Activated CD8-positive, alpha-beta T cell treated with anti-CD3 and anti-CD28 coated beads for 36 hours (primary cell): Measurements from ENCODE around the gene PTPN14. TPM values are rescaled to one million over a fixed set of nuclear protein-coding genes. Genes with fewer than 3 reads are reported as not detected.

ENCODE experiments used
- ATAC-seq: fragments of 200-7000 bp; cut with Tn5 transposase; one replicate; pipeline ENCODE4 v1.10.0; 2021; ENCODE audit warnings: mild to moderate bottlenecking, moderate library complexity
- CTCF ChIA-PET: fragments of 350-600 bp; sonication (Branson Sonifier 250); formaldehyde crosslinking; loops from one replicate; lab custom pipeline; 2021; ENCODE audit warnings: antibody characterized with exemption; lab: Charles Lee
- POLR2A ChIA-PET: fragments of 350-600 bp; sonication (Branson Sonifier 250); formaldehyde crosslinking; loops from one replicate; lab custom pipeline; 2021; ENCODE audit warnings: antibody characterized with exemption; lab: Charles Lee
- DNase-seq: peaks from one replicate; pipeline ENCODE4 v3.0.0-alpha.2; 2020
- H3K27ac Mint-ChIP-seq: one replicate; pipeline ENCODE4 v1.8.0; 2021; ENCODE audit warnings: mild to moderate bottlenecking, mixed read lengths
- H3K27me3 Mint-ChIP-seq: one replicate; pipeline ENCODE4 v1.8.0; 2021; ENCODE audit warnings: mixed read lengths
- H3K36me3 Mint-ChIP-seq: one replicate; pipeline ENCODE4 v1.8.0; 2021; ENCODE audit warnings: low read depth, mixed read lengths
- H3K4me1 Mint-ChIP-seq: one replicate; pipeline ENCODE4 v1.8.0; 2021; ENCODE audit warnings: low read depth, mixed read lengths
- H3K4me3 Mint-ChIP-seq: one replicate; pipeline ENCODE4 v1.8.0; 2021; ENCODE audit warnings: mild to moderate bottlenecking, moderate library complexity, mixed read lengths
- H3K9me3 Mint-ChIP-seq: one replicate; pipeline ENCODE4 v1.8.0; 2021; ENCODE audit warnings: mixed read lengths
- intact Hi-C: fragments of 100-400 bp; cut with micrococcal nuclease; formaldehyde crosslinking; loops from one replicate; pipeline ENCODE4 v1.10.0; 2022
- total RNA-seq, 2 experiments: library from RNA; stranded (reverse); gene quantifications; one replicate each; pipeline ENCODE4 v1.2.3, GENCODE V29; 2021
- TF ChIP-seq, protein P1 (sequence below): fragments of 200-600 bp; IDR thresholded peaks from one replicate; pipeline ENCODE4 v1.8.0; 2022; ENCODE audit warnings: antibody characterized with exemption, mild to moderate bottlenecking

Gene PTPN14
- total RNA-seq, 2 experiments from 2014 or later = 0.27 to 0.34 TPM

DNA sequence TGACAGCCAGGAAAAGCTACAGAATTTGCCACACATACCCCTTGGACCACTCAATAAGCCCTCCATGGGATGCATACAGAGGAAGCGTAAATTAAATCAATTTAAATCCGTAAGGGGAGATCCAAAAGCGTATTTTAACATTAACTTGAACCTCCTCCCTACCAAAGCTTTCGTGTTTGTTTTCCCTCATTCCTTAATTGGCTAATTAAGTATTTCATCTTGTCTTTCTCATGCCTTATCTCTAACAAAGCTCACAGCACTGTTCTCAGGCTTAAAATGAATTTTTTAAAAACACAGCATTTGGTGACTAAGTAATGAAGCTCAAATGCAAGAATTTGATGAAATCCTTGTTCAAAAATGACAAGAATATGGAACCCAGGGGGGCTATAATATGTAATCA is 3.1 kb downstream of the PTPN14 start:
- ATAC-seq = no peak
- Mint-ChIP-seq H3K4me3 (no peak overlapping the region), H3K27ac (no peak overlapping the region), H3K4me1 (peaks cover 5% of the 10 kb centered on the region), H3K27me3 (peaks cover 41% of the 10 kb centered on the region), H3K9me3 (no peaks in the 10 kb centered on the region), H3K36me3 (no peaks in the 10 kb centered on the region)
- ChIA-PET POLR2A (interaction anchor here (1.2 kb wide), 1 partner anchor 10 kb away, joined by 3 read pairs; no protein-coding TSS in a partner anchor), CTCF (interaction anchor here (1.3 kb wide), 1 partner anchor 37 kb away, joined by 4 read pairs; no protein-coding TSS in a partner anchor)
- TF ChIP-seq, protein P1, sequence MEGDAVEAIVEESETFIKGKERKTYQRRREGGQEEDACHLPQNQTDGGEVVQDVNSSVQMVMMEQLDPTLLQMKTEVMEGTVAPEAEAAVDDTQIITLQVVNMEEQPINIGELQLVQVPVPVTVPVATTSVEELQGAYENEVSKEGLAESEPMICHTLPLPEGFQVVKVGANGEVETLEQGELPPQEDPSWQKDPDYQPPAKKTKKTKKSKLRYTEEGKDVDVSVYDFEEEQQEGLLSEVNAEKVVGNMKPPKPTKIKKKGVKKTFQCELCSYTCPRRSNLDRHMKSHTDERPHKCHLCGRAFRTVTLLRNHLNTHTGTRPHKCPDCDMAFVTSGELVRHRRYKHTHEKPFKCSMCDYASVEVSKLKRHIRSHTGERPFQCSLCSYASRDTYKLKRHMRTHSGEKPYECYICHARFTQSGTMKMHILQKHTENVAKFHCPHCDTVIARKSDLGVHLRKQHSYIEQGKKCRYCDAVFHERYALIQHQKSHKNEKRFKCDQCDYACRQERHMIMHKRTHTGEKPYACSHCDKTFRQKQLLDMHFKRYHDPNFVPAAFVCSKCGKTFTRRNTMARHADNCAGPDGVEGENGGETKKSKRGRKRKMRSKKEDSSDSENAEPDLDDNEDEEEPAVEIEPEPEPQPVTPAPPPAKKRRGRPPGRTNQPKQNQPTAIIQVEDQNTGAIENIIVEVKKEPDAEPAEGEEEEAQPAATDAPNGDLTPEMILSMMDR = no peak
- DNase-seq = no peak
- intact Hi-C loops = no loop called here

DNA sequence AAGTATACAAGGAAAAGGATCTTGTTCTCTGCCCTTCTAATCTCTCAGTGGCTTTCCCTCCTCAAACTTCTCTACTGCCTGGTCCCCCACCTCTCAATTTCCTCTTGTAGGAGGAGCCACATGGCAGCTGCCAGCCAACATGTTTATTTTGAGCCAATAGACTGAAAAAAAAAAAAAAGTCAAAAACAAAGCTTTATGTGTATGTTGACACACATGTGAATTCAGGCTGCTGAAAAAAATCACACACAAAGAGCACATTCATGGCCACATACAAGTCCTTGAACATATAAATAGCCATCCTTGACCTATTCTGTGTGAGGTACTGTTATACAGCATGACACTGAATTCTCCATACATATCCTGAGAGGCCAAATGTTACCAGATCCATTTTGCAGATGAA is 3.7 kb downstream of the PTPN14 start:
- H3K27me3 Mint-ChIP-seq = peaks cover 39% of the 10 kb centered on the region
- POLR2A ChIA-PET = interaction anchor here (1.2 kb wide), 1 partner anchor 9 kb away, joined by 3 read pairs; no protein-coding TSS in a partner anchor
- CTCF ChIA-PET = interaction anchor here (1.3 kb wide), 1 partner anchor 37 kb away, joined by 4 read pairs; no protein-coding TSS in a partner anchor
- H3K9me3 Mint-ChIP-seq = no peaks in the 10 kb centered on the region
- DNase-seq (no peak), ATAC-seq (no peak)
- H3K27ac Mint-ChIP-seq = no peak overlapping the region
- H3K36me3 Mint-ChIP-seq = no peaks in the 10 kb centered on the region
- intact Hi-C loops = no loop called here
- no peak overlapping the region for H3K4me3 Mint-ChIP-seq
- TF ChIP-seq, protein P1 = no peak
- peaks cover 5% of the 10 kb centered on the region for H3K4me1 Mint-ChIP-seq

DNA sequence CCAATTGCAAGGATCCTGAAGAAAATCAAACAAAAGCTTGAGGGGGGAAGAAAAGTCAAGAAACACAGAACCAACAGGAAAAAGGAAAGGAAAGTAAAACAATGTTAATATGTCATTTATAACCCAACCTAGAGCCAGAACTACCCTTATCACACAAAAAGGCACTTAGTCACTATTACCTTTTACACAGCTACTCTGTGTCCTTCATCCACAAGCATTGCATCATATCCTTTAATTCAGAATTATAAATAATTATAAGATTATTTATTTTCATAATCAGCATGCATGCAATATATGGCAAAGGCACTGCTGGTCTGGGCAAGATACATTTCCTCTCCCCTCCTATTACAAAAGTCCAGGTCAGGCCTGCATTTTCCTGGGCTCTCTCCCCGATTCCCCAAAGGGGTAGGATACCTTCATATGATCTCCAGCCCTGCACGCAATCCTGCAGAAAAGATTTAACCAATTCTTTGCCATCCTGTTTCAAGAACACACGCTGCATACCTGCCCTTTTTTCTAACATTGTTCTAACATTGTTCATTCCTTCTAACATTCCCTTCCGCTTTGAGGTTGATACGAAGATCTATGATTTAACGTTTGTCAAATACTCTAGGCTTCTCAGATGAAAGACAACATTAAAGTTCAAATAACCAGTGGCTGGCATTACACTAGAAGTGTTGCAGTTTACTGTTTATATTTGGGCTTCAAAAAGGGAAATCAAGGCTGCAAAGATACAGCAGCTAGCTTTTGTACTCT is 4.3 kb downstream of the PTPN14 start:
- Mint-ChIP-seq H3K27ac (no peak overlapping the region), H3K36me3 (no peaks in the 10 kb centered on the region), H3K4me1 (peaks cover 5% of the 10 kb centered on the region), H3K9me3 (no peaks in the 10 kb centered on the region), H3K4me3 (no peak overlapping the region), H3K27me3 (peaks cover 36% of the 10 kb centered on the region)
- ATAC-seq (no peak), DNase-seq (no peak)
- ChIA-PET CTCF (interaction anchor here (0.6 to 1.3 kb wide), 3 partner anchors 13 to 215 kb away, joined by 3 to 4 read pairs (median 3); no protein-coding TSS in a partner anchor), POLR2A (no interaction called here)
- intact Hi-C loops = no loop called here
- TF ChIP-seq, protein P1 = no peak

DNA sequence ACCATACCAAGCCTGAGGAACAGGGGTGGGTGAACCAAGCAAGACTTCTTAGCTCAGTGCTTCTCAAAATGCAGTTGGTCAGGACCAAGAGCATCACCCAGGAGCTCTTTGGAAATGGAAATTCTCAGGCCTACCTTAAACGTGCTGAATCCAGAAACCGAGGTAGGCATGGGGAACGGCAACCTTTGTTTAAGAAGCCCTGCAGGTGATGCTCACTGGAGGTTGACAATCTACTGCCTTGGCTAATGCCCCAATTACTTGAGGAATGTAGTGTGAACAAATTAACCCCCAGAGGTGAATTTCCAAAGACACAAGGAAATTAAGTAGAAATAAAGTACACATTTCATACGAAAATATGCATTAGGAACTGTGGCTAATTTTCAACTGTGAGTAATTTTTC is 5.3 kb downstream of the PTPN14 start:
- CTCF ChIA-PET = interaction anchor here (0.6 to 0.9 kb wide), 2 partner anchors 12 to 214 kb away, joined by 3 read pairs; no protein-coding TSS in a partner anchor
- Mint-ChIP-seq H3K27ac (no peak overlapping the region), H3K4me1 (peaks cover 1% of the 10 kb centered on the region), H3K4me3 (no peak overlapping the region), H3K27me3 (peaks cover 28% of the 10 kb centered on the region), H3K9me3 (no peaks in the 10 kb centered on the region), H3K36me3 (no peaks in the 10 kb centered on the region)
- ATAC-seq (no peak), DNase-seq (no peak)
- intact Hi-C loops = no loop called here
- TF ChIP-seq, protein P1 = no peak
- POLR2A ChIA-PET = no interaction called here

DNA sequence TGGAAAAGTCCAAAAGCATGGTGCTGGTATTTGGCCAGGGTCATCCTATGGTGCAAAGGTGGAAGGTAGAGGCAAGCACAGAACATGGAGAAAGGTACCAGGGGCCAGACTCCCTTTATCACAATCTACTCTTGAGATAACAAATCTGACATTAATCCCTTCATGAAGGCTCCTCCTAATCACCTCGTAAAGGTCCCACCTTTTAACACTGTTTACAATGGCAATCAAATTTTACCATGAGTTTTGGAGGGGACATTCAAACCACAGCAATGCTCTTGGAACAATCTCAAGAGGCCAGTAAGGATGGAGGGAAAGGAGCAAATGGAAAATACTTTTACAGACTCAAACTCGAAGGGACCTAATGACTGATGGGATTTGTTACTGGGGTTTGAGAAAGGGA is 6.1 kb downstream of the PTPN14 start:
- Mint-ChIP-seq H3K27ac (no peak overlapping the region), H3K36me3 (no peaks in the 10 kb centered on the region), H3K9me3 (no peaks in the 10 kb centered on the region), H3K27me3 (peaks cover 24% of the 10 kb centered on the region), H3K4me1 (no peaks in the 10 kb centered on the region), H3K4me3 (no peak overlapping the region)
- no peak for ATAC-seq
- no peak for DNase-seq
- CTCF ChIA-PET = no interaction called here
- intact Hi-C loops = no loop called here
- TF ChIP-seq, protein P1 = no peak
- POLR2A ChIA-PET = no interaction called here
